T-cell (primary cell): ENCODE measurements around the gene BBS12. TPM values are rescaled to one million over a fixed set of nuclear protein-coding genes. Genes with fewer than 3 reads are reported as not detected.

Experiments
- ATAC-seq, 4 experiments: fragments of 200-7000 bp in 3 of 4; fragments of 150-1000 bp in 1 of 4; cut with Tn5 transposase; replicated peaks in 1 of 4; 1 replicate in 3 of 4; 2 replicates in 1 of 4; pipeline ENCODE4 v1.10.0; 2021; ENCODE audit warnings: moderate library complexity in 3 of 4, mild to moderate bottlenecking in 2 of 4, moderate number of reproducible peaks in 1 of 4
- CTCF ChIA-PET, 2 donors: fragments of 300-600 bp; sonication (Branson Sonifier 250); formaldehyde crosslinking; loops; one replicate each; lab custom pipeline; 2022; ENCODE audit warnings: antibody characterized with exemption in 2 of 2; lab: Charles Lee
- POLR2A ChIA-PET, 2 donors: fragments of 300-600 bp; sonication (Branson Sonifier 250); formaldehyde crosslinking; loops; one replicate each; lab custom pipeline; 2022; ENCODE audit warnings: antibody characterized with exemption in 2 of 2; lab: Charles Lee
- DNase-seq, 35 experiments: peaks; one replicate each; pipeline versions ENCODE4 v3.0.0 to v3.0.0-alpha.2; 2013 to 2023
- H3K27ac ChIP-seq: one replicate; pipeline ENCODE4 v1.5.1; 2013; ENCODE audit warnings: low read length
- H3K27me3 ChIP-seq, 2 experiments: replicated peaks in 1 of 2; 1 replicate in 1 of 2; 2 replicates in 1 of 2; pipeline versions ENCODE4 v1.6.1 to v1.7.0; 2013; ENCODE audit warnings: low read length in 1 of 2, mixed read lengths in 1 of 2; ENCODE audit not compliant: control insufficient read depth in 2 of 2, insufficient read depth in 2 of 2; ENCODE audit errors: extremely low read depth in 1 of 2
- H3K36me3 ChIP-seq, 2 donors: 1 replicate in 1 of 2; 2 replicates in 1 of 2; pipeline versions ENCODE4 v1.6.1 to v1.7.0; 2013; ENCODE audit warnings: low read length in 1 of 2; ENCODE audit not compliant: control insufficient read depth in 2 of 2, insufficient read depth in 1 of 2; ENCODE audit errors: extremely low read depth in 1 of 2
- H3K4me1 ChIP-seq, 2 experiments: 1 replicate in 1 of 2; 2 replicates in 1 of 2; pipeline versions ENCODE4 v1.6.1 to v1.7.0; 2013; ENCODE audit warnings: low read length in 2 of 2, mixed read lengths in 1 of 2; ENCODE audit not compliant: insufficient read depth in 2 of 2, control insufficient read depth in 1 of 2; ENCODE audit errors: extremely low read depth in 1 of 2
- H3K4me3 ChIP-seq, 2 donors: 1 replicate in 1 of 2; 2 replicates in 1 of 2; pipeline versions ENCODE4 v1.5.1 to v1.7.0; 2013; ENCODE audit warnings: mild to moderate bottlenecking in 2 of 2, low read length in 1 of 2, moderate library complexity in 1 of 2; ENCODE audit not compliant: control insufficient read depth in 1 of 2; ENCODE audit errors: extremely low read depth in 1 of 2
- H3K9me3 ChIP-seq: 2 replicates; pipeline ENCODE4 v1.7.0; 2013
- H3K27ac Mint-ChIP-seq, 2 donors: one replicate each; pipeline ENCODE4 v1.8.0; 2020 to 2021; ENCODE audit warnings: mild to moderate bottlenecking in 2 of 2, mixed read lengths in 2 of 2
- H3K27me3 Mint-ChIP-seq, 2 donors: one replicate each; pipeline ENCODE4 v1.8.0; 2021 to 2022; ENCODE audit warnings: mixed read lengths in 2 of 2
- H3K36me3 Mint-ChIP-seq: one replicate; pipeline ENCODE4 v1.8.0; 2021; ENCODE audit warnings: mixed read lengths
- H3K4me1 Mint-ChIP-seq, 3 donors: one replicate each; pipeline ENCODE4 v1.8.0; 2020 to 2022; ENCODE audit warnings: mixed read lengths in 3 of 3, mild to moderate bottlenecking in 1 of 3
- H3K4me3 Mint-ChIP-seq, 3 donors: one replicate each; pipeline ENCODE4 v1.8.0; 2020 to 2022; ENCODE audit warnings: mild to moderate bottlenecking in 3 of 3, mixed read lengths in 3 of 3, moderate library complexity in 3 of 3
- H3K9me3 Mint-ChIP-seq, 3 donors: one replicate each; pipeline ENCODE4 v1.8.0; 2020 to 2022; ENCODE audit warnings: mixed read lengths in 3 of 3
- WGBS: methylation state at CpG from one replicate; pipeline ENCODE4 v1.1.5; 2013; ENCODE audit warnings: missing lambda C conversion rate; ENCODE audit not compliant: insufficient coverage; 5-methylcytosine and 5-hydroxymethylcytosine counted together
- total RNA-seq, 35 experiments: library from RNA in 6 of 35; stranded (reverse) in 6 of 35; fragments of 120-200 nt in 1 of 35; gene quantifications; one replicate each; pipeline versions ENCODE4 v1.2.1 to v1.2.4 and lab custom pipeline; 2013 to 2026

The BBS12 gene
- total RNA-seq, 5 donors from 2014 or later (not counting 1 experiment from before 2014, with no cell fraction given): 0.43 to 4.6 (median 3.2) TPM

DNA sequence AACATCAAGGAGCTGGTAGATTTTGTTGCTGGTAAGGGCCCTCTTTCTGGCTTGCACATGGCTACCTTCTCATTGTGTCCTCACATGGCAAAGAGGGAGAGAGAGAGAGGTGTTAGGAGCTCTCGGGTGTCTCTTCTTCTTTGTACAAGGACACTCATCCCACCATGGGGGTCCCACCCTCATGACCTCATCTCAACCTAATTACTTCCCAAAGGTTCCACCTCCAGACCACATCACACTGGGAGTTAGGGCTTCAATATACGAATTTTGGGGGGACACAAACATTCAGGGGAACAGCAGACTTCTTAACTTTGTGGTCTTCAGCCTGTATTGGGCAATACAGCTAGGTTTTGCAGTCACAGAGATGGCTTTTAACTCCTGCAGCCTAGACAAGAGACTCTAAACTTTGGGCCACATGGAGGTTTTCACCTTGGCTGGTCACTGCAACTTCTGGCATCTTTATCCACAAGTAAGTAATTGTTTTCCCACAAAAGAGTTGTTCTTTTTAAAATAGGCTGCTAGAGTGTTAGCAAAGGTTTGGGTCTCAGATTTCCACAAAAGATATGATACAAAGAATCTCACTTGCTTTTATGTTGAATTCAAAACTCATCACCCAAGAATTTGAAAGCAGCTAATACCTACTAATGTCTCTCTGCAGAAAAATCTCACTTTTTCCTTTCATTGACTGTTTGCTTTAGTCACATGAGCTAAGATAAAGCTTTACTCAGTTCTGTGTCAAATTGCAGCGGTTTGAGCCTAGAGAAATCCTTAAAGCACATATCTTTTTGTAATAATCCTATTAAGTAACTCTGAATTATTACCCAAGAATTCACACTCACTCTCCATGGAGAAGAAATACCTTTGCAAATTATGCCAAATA, 39.6 kb upstream of the BBS12 start:
- ChIA-PET POLR2A (no interaction called here), CTCF (interaction anchor here (0.6 kb wide), 2 partner anchors 77 to 102 kb away, joined by 3 read pairs; no protein-coding TSS in a partner anchor)
- Histone ChIP-seq H3K27me3 (no peaks in the 10 kb centered on the region), H3K4me3 (no peak overlapping the region), H3K36me3 (no peaks in the 10 kb centered on the region), H3K9me3 (no peaks in the 10 kb centered on the region), H3K4me1 (peaks cover 0 to 7% of the 10 kb centered on the region in 2 experiments), H3K27ac (no peak overlapping the region)
- no CpG with 5 or more reads among the region's 3 CpGs for WGBS
- no peaks in the 10 kb centered on the region for H3K36me3 Mint-ChIP-seq
- peaks cover 1 to 16% of the 10 kb centered on the region in 2 donors for H3K27me3 Mint-ChIP-seq
- ATAC-seq: no peak
- no peak for DNase-seq
- no peak overlapping the region for H3K4me3 Mint-ChIP-seq
- H3K4me1 Mint-ChIP-seq: peaks cover 4 to 15% (median 7%) of the 10 kb centered on the region in 3 donors
- no peaks in the 10 kb centered on the region for H3K9me3 Mint-ChIP-seq
- no peak overlapping the region for H3K27ac Mint-ChIP-seq

DNA sequence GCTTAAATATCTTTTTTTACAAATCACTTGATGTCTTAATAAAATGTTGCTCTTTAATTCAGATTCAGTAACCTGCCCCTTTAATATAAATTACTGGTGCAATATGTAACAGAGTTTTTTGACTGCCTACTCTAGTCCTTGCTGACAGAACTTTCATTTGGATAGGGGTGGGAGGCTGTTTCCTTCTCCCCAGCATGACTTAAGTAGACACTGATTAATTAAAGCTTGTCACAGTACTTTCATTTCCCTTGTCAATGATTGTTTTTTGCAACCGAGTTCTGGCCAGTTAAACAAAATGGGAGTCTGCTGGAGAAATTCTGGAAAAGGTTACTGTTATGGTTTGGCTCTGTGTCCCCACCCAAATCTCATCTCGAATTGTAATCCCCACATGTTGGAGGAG, 37.3 kb upstream of the BBS12 start:
- no peaks in the 10 kb centered on the region for H3K4me1 Mint-ChIP-seq
- no peak for ATAC-seq
- no CpG with 5 or more reads among the region's 2 CpGs for WGBS
- Histone ChIP-seq H3K36me3 (no peaks in the 10 kb centered on the region), H3K27me3 (peaks cover 0 to under 1% of the 10 kb centered on the region in 2 experiments), H3K9me3 (no peaks in the 10 kb centered on the region), H3K4me3 (no peak overlapping the region), H3K4me1 (no peaks in the 10 kb centered on the region), H3K27ac (no peak overlapping the region)
- no peak for DNase-seq
- peaks cover 1 to 16% of the 10 kb centered on the region in 2 donors for H3K27me3 Mint-ChIP-seq
- H3K4me3 Mint-ChIP-seq: no peak overlapping the region
- no peak overlapping the region for H3K27ac Mint-ChIP-seq
- no peaks in the 10 kb centered on the region for H3K36me3 Mint-ChIP-seq
- H3K9me3 Mint-ChIP-seq: no peaks in the 10 kb centered on the region
- POLR2A ChIA-PET: no interaction called here
- CTCF ChIA-PET: no interaction called here

DNA sequence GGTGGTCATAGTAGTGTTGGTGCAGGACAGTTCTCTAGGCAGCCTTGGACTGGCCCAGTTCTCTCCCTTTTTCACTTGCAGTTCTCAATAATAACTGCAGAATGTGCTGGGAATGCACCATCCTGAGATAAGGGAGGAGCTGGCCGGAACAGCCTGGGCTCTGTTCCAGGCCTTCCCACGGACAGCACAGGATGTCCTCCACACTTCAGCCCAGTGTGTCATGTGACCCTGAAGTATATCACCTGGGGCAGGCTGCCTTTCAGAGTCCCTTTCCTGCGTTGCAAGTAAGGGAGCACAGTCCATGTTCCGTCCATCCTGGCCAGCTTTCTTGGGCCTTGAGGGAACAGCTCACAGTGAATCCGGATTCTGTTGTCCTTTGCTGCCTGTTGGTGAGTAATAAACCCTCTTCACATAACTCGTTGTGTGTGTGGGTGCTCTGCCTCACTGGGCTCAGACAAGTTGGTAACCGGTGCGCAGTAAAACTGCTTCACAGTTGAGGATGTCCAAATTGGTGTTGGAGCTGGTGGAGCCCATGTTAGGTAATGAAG, 32.3 kb upstream of the BBS12 start:
- no peaks in the 10 kb centered on the region for H3K36me3 ChIP-seq
- Mint-ChIP-seq H3K27me3 (peaks cover 0 to 10% of the 10 kb centered on the region in 2 donors), H3K4me1 (peaks cover 0 to 8% (median 3%) of the 10 kb centered on the region in 3 donors), H3K36me3 (no peaks in the 10 kb centered on the region), H3K9me3 (no peaks in the 10 kb centered on the region), H3K27ac (no peak overlapping the region), H3K4me3 (no peak overlapping the region)
- POLR2A ChIA-PET: interaction anchor here in 1 of 2 donors (0.6 kb wide), 1 partner anchor 566 kb away, joined by 4 read pairs; no protein-coding TSS in a partner anchor
- no peak overlapping the region for H3K4me3 ChIP-seq
- ATAC-seq (no peak), DNase-seq (no peak)
- 80% methylated on average over 5 of the region's 8 CpGs for WGBS
- H3K27ac ChIP-seq: no peak overlapping the region
- no peaks in the 10 kb centered on the region for H3K9me3 ChIP-seq
- CTCF ChIA-PET: interaction anchor here (0.6 to 1.0 kb wide), 3 partner anchors 17 to 800 kb away, joined by 3 to 4 read pairs (median 3); no protein-coding TSS in a partner anchor
- peaks cover 0 to 3% of the 10 kb centered on the region in 2 experiments for H3K27me3 ChIP-seq
- H3K4me1 ChIP-seq: no peaks in the 10 kb centered on the region

DNA sequence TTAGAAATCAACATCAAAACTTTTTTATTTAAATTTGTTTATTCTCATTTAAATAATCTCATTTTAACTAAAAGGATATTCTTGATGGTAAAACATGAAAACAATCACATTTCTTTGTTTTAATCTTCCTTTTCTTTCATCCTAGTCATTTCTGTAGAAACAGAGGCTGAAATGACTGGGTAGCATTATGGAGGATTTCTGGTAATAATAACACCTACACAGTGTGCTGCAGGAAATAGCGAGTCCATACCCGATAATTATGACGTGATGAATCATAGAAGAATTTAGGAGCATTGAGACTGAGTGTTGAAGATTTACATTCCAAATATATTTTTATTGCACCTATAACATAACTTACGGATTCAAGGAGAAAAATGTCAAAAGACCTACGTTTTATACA, 31.4 kb upstream of the BBS12 start:
- WGBS: no CpG with 5 or more reads among the region's 5 CpGs
- ATAC-seq (no peak), DNase-seq (no peak)
- H3K4me1 Mint-ChIP-seq: peaks cover 0 to 8% (median 3%) of the 10 kb centered on the region in 3 donors
- Histone ChIP-seq H3K9me3 (no peaks in the 10 kb centered on the region), H3K27ac (no peak overlapping the region), H3K4me3 (no peak overlapping the region), H3K4me1 (no peaks in the 10 kb centered on the region), H3K36me3 (no peaks in the 10 kb centered on the region), H3K27me3 (peaks cover 0 to 3% of the 10 kb centered on the region in 2 experiments)
- no peak overlapping the region for H3K4me3 Mint-ChIP-seq
- no peaks in the 10 kb centered on the region for H3K9me3 Mint-ChIP-seq
- no peak overlapping the region for H3K27ac Mint-ChIP-seq
- ChIA-PET POLR2A (interaction anchor here in 1 of 2 donors (0.6 kb wide), 1 partner anchor 567 kb away, joined by 4 read pairs; no protein-coding TSS in a partner anchor), CTCF (interaction anchor here in 1 of 2 donors (0.6 to 1.0 kb wide), 2 partner anchors 16 to 801 kb away, joined by 3 read pairs; no protein-coding TSS in a partner anchor)
- H3K36me3 Mint-ChIP-seq: no peaks in the 10 kb centered on the region
- H3K27me3 Mint-ChIP-seq: peaks cover 0 to 8% of the 10 kb centered on the region in 2 donors

DNA sequence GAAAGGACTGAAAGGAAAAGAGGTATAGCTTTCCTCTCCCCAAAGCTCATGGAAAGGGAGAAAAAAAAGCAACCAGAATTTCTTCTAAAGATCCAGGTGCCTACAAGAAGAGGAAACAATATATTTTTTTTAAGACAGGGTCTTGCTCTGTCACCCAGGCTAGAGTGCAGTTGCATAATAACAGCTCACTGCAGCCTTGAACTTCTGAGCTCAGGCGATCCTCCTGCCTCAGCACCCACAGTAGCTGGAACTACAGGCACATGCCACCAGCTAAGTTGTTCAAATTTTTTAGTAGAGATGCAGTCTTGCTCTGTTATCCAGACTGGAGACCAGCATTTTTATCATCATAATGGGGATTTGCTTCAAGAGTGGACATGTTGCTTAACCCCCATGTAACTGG, 30.5 kb upstream of the BBS12 start:
- Mint-ChIP-seq H3K27me3 (peaks cover 0 to 4% of the 10 kb centered on the region in 2 donors), H3K4me3 (no peak overlapping the region), H3K36me3 (no peaks in the 10 kb centered on the region), H3K27ac (no peak overlapping the region), H3K9me3 (no peaks in the 10 kb centered on the region), H3K4me1 (peaks cover 0 to 8% (median 3%) of the 10 kb centered on the region in 3 donors)
- DNase-seq (no peak), ATAC-seq (no peak)
- Histone ChIP-seq H3K4me1 (no peaks in the 10 kb centered on the region), H3K27ac (no peak overlapping the region), H3K27me3 (peaks cover 0 to 3% of the 10 kb centered on the region in 2 experiments), H3K36me3 (no peaks in the 10 kb centered on the region), H3K9me3 (no peaks in the 10 kb centered on the region), H3K4me3 (no peak overlapping the region)
- no CpG with 5 or more reads among the region's 1 CpG for WGBS
- ChIA-PET POLR2A (no interaction called here), CTCF (no interaction called here)

DNA sequence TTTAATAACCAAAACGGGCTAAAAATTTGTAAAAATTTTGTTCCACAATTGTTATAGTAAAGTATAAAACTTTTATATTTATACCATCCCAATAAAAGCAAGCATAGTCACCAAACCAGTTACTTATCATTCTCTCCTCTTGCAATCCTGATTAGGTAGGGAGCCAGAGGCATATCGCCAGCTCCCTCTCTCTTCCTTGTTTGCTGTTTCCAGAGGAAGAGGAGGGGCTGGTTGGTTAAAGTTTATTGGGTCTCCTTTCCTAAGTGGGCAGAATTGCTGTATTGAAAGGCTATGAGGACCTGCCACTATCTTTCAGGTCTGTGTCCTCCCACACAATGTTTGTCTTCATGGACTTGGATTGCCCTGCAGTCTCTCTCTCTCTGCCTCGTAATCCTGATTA, 29.6 kb upstream of the BBS12 start:
- POLR2A ChIA-PET: interaction anchor here in 1 of 2 donors (0.6 kb wide), 1 partner anchor 25 kb away, joined by 3 read pairs; no protein-coding TSS in a partner anchor
- H3K4me1 ChIP-seq: no peaks in the 10 kb centered on the region
- H3K27me3 Mint-ChIP-seq: peaks cover 2 to 5% of the 10 kb centered on the region in 2 donors
- H3K4me1 Mint-ChIP-seq: peaks cover 0 to 8% (median 3%) of the 10 kb centered on the region in 3 donors
- no peaks in the 10 kb centered on the region for H3K9me3 Mint-ChIP-seq
- H3K27ac Mint-ChIP-seq: no peak overlapping the region
- H3K4me3 ChIP-seq: no peak overlapping the region
- no peak overlapping the region for H3K27ac ChIP-seq
- H3K9me3 ChIP-seq: no peaks in the 10 kb centered on the region
- H3K4me3 Mint-ChIP-seq: no peak overlapping the region
- H3K36me3 ChIP-seq: no peaks in the 10 kb centered on the region
- DNase-seq: no peak
- WGBS: no CpG with 5 or more reads among the region's 3 CpGs
- no peak for ATAC-seq
- CTCF ChIA-PET: interaction anchor here in 1 of 2 donors (2.8 kb wide), 1 partner anchor 14 kb away, joined by 9 read pairs; no protein-coding TSS in a partner anchor
- H3K27me3 ChIP-seq: peaks cover 0 to 3% of the 10 kb centered on the region in 2 experiments
- H3K36me3 Mint-ChIP-seq: no peaks in the 10 kb centered on the region
